SK-N-SH (cell line): Measurements from ENCODE around the gene SH3BP1. TPM values are rescaled to one million over a fixed set of nuclear protein-coding genes. Genes with fewer than 3 reads are reported as not detected.

Experiments used
- CTCF ChIA-PET: fragments of 300-600, 350-600 bp; formaldehyde crosslinking; extraction: SDS; loops from one replicate; lab custom pipeline; 2021; lab: Yijun Ruan, JAX
- POLR2A ChIA-PET: fragments of 350-600 bp; sonication (Branson Sonifier 250); formaldehyde crosslinking; extraction: SDS; loops from one replicate; lab custom pipeline; 2020; ENCODE audit warnings: antibody characterized with exemption, inconsistent platforms; lab: Yijun Ruan, JAX
- DNase-seq: peaks from one replicate; pipeline ENCODE4 v3.0.0; 2012
- H2AFZ ChIP-seq: fragments of 200-600 bp; sonication (generic); 2 replicates; pipeline ENCODE4 v1.8.1; 2016; ENCODE audit warnings: antibody characterized with exemption, mild to moderate bottlenecking, low read depth
- H3F3A ChIP-seq: fragments of 200-600 bp; sonication (generic); replicated peaks from 2 replicates; pipeline ENCODE3; 2016; ENCODE audit warnings: antibody characterized with exemption, mild to moderate bottlenecking; ENCODE audit not compliant: insufficient read depth
- H3K27ac ChIP-seq, 2 experiments: fragments of 200-500 bp in 1 of 2; fragments of 200-600 bp in 1 of 2; sonication (Bioruptor generic) in 1 of 2; sonication (generic), shearing (Covaris generic) in 1 of 2; 2 replicates each; pipeline versions ENCODE4 v1.5.1 to v1.6.1; 2014 to 2016; ENCODE audit warnings: low read depth in 2 of 2, inconsistent platforms in 1 of 2, low read length in 1 of 2, mild to moderate bottlenecking in 1 of 2, mixed read lengths in 1 of 2
- H3K27me3 ChIP-seq: fragments of 200-600 bp; sonication (generic), shearing (Covaris generic); 2 replicates; pipeline ENCODE4 v1.6.1; 2016; ENCODE audit warnings: mixed run types; ENCODE audit not compliant: insufficient read depth
- H3K36me3 ChIP-seq, 2 experiments: fragments of 200-500 bp in 1 of 2; fragments of 200-600 bp in 1 of 2; sonication (Bioruptor generic) in 1 of 2; sonication (generic) in 1 of 2; replicated peaks in 1 of 2; 2 replicates each; pipeline versions ENCODE3 to v1.5.1; 2014 to 2016; ENCODE audit warnings: low read length in 1 of 2, mild to moderate bottlenecking in 1 of 2; ENCODE audit not compliant: insufficient read depth in 2 of 2, control insufficient read depth in 1 of 2
- H3K4me1 ChIP-seq, 2 experiments: fragments of 200-500 bp in 1 of 2; fragments of 200-600 bp in 1 of 2; sonication (Bioruptor generic) in 1 of 2; sonication (generic), shearing (Covaris generic) in 1 of 2; 2 replicates each; pipeline versions ENCODE4 v1.5.1 to v1.6.1; 2014 to 2016; ENCODE audit warnings: low read depth in 1 of 2, low read length in 1 of 2, mixed run types in 1 of 2; ENCODE audit not compliant: insufficient read depth in 2 of 2, control insufficient read depth in 1 of 2
- H3K4me2 ChIP-seq: fragments of 200-600 bp; sonication (generic), shearing (Covaris generic); 2 replicates; pipeline ENCODE4 v1.6.1; 2017; ENCODE audit warnings: mixed run types
- H3K4me3 ChIP-seq, 2 experiments: fragments of 200-500 bp in 1 of 2; fragments of 200-600 bp in 1 of 2; sonication (Bioruptor generic) in 1 of 2; sonication (generic), shearing (Covaris generic) in 1 of 2; 2 replicates each; pipeline versions ENCODE4 v1.5.1 to v1.8.1; 2014 to 2016; ENCODE audit warnings: low read depth in 2 of 2, inconsistent platforms in 1 of 2, low read length in 1 of 2, mild to moderate bottlenecking in 1 of 2, mixed read lengths in 1 of 2, moderate library complexity in 1 of 2
- H3K79me2 ChIP-seq: fragments of 200-600 bp; sonication (generic); 2 replicates; pipeline ENCODE4 v1.8.1; 2017; ENCODE audit warnings: mild to moderate bottlenecking; ENCODE audit not compliant: insufficient read depth
- H3K9ac ChIP-seq: fragments of 200-600 bp; sonication (generic); 2 replicates; pipeline ENCODE4 v1.6.1; 2017; ENCODE audit warnings: mixed run types
- H3K9me2 ChIP-seq: fragments of 200-600 bp; sonication (generic); 2 replicates; pipeline ENCODE4 v1.6.1; 2017; ENCODE audit warnings: mixed run types
- H3K9me3 ChIP-seq: fragments of 200-600 bp; sonication (generic); 2 replicates; pipeline ENCODE4 v1.6.1; 2017; ENCODE audit warnings: mixed run types, mild to moderate bottlenecking, moderate library complexity
- H4K20me1 ChIP-seq: fragments of 200-600 bp; sonication (generic); 2 replicates; pipeline ENCODE4 v1.6.1; 2017; ENCODE audit warnings: mild to moderate bottlenecking, mixed run types; ENCODE audit not compliant: insufficient read depth
- EZH2phosphoT487 ChIP-seq: fragments of 200-600 bp; sonication (generic); IDR thresholded peaks from 2 replicates; pipeline ENCODE4 v1.6.1; 2017; ENCODE audit warnings: low read depth, mixed run types, mild to moderate bottlenecking, antibody characterized with exemption, moderate library complexity, borderline replicate concordance
- FOXM1 ChIP-seq: IDR thresholded peaks from 2 replicates; pipeline ENCODE4 v1.4.0; 2012; ENCODE audit warnings: low read depth, mild to moderate bottlenecking
- GABPA ChIP-seq: IDR thresholded peaks from 2 replicates; pipeline ENCODE4 v1.4.0; 2012; ENCODE audit warnings: low read depth, mild to moderate bottlenecking
- MAX ChIP-seq: IDR thresholded peaks from 2 replicates; pipeline ENCODE4 v1.4.0; 2012; ENCODE audit warnings: low read depth
- MEF2A ChIP-seq: IDR thresholded peaks from 2 replicates; pipeline ENCODE4 v1.4.0; 2012; ENCODE audit warnings: low read depth, borderline replicate concordance
- POLR2AphosphoS5 ChIP-seq: IDR thresholded peaks from 2 replicates; pipeline ENCODE4 v1.6.1; 2012; ENCODE audit warnings: low read depth, low read length
- REST ChIP-seq: IDR thresholded peaks from 2 replicates; pipeline ENCODE4 v1.6.1; 2012; ENCODE audit warnings: mild to moderate bottlenecking, low read depth, low read length, moderate library complexity
- TAF1 ChIP-seq: IDR thresholded peaks from 2 replicates; pipeline ENCODE4 v1.6.1; 2012; ENCODE audit warnings: low read depth, mild to moderate bottlenecking, low read length, moderate library complexity, borderline replicate concordance
- TEAD4 ChIP-seq: IDR thresholded peaks from 2 replicates; pipeline ENCODE4 v1.4.0; 2012; ENCODE audit warnings: mild to moderate bottlenecking, borderline replicate concordance; ENCODE audit not compliant: insufficient read depth
- WGBS: methylation state at CpG from one replicate; pipeline ENCODE4 v1.1.6; 2017; ENCODE audit warnings: low lambda C conversion rate; 5-methylcytosine and 5-hydroxymethylcytosine counted together
- polyA plus RNA-seq, 3 experiments: library from polyadenylated mRNA; depleted of rRNA; stranded (reverse); fragments of >200 nt; gene quantifications; 2 replicates each; pipeline ENCODE4 v1.2.3, GENCODE V29; 2012
- TF ChIP-seq, protein P1 (sequence below): IDR thresholded peaks from 2 replicates; pipeline ENCODE4; 2012

The SH3BP1 gene
- polyA plus RNA-seq, 1 of the 3 experiments (the other 2 are of a cell fraction), result 8.9 TPM

DNA sequence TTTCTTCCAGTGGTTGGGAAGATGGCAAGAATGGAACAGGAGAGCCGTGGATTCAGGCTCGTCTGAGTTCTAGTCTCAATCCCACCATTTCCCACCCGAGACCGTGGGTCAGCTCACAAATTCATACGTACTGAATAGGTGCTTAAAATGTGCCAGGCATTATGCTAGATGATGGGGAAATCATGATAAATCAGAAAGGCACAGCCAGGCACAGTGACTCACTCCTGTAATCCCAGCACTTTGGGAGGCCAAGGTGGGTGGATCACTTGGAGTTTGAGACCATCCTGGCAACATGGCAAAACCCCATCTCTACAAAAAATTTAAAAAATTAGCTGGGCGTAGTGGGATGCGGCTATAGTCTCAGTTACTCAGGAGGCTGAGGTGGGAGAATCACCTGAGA, 64.4 kb downstream of the SH3BP1 start:
- Histone ChIP-seq H3K9me2 (no peaks in the 10 kb centered on the region), H3K27me3 (no peaks in the 10 kb centered on the region), H3K4me2 (no peak overlapping the region), H3K4me1 (no peaks in the 10 kb centered on the region), H3K9me3 (no peaks in the 10 kb centered on the region), H3K36me3 (peaks cover 0 to 9% of the 10 kb centered on the region in 2 experiments), H3K79me2 (peaks cover 5% of the 10 kb centered on the region; the same call in 1 of the 2 replicates), H3K27ac (no peak overlapping the region), H4K20me1 (no peaks in the 10 kb centered on the region), H3K4me3 (no peak overlapping the region), H3F3A (no peaks in the 10 kb centered on the region), H2AFZ (no peak overlapping the region), H3K9ac (no peak overlapping the region)
- TF ChIP-seq, protein P1, sequence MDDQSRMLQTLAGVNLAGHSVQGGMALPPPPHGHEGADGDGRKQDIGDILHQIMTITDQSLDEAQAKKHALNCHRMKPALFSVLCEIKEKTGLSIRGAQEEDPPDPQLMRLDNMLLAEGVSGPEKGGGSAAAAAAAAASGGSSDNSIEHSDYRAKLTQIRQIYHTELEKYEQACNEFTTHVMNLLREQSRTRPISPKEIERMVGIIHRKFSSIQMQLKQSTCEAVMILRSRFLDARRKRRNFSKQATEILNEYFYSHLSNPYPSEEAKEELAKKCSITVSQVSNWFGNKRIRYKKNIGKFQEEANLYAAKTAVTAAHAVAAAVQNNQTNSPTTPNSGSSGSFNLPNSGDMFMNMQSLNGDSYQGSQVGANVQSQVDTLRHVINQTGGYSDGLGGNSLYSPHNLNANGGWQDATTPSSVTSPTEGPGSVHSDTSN, result no peak
- TF ChIP-seq MAX (no peak), POLR2AphosphoS5 (no peak), EZH2phosphoT487 (no peak), GABPA (no peak), MEF2A (no peak)
- CTCF ChIA-PET, result interaction anchor here (1.2 to 1.6 kb wide), 2 partner anchors 23 to 61 kb away, joined by 5 read pairs; no protein-coding TSS in a partner anchor
- DNase-seq, result no peak
- POLR2A ChIA-PET, result no interaction called here
- 84% methylated on average over 7 of the region's 7 CpGs for WGBS

- Histone ChIP-seq H3K4me1 (no peaks in the 10 kb centered on the region), H4K20me1 (no peaks in the 10 kb centered on the region), H3K9me3 (no peaks in the 10 kb centered on the region), H3K9me2 (no peaks in the 10 kb centered on the region), H3K27ac (no peak overlapping the region), H3K36me3 (peaks cover 0 to 9% of the 10 kb centered on the region in 2 experiments), H3K4me3 (no peak overlapping the region), H3K9ac (no peak overlapping the region), H3K4me2 (no peak overlapping the region), H3K27me3 (no peaks in the 10 kb centered on the region), H2AFZ (no peak overlapping the region), H3K79me2 (no peaks in the 10 kb centered on the region), H3F3A (no peaks in the 10 kb centered on the region)
- 100% methylated on average over 3 of the region's 3 CpGs for WGBS
- POLR2A ChIA-PET, result no interaction called here
- CTCF ChIA-PET, result interaction anchor here (1.6 kb wide), 1 partner anchor 62 kb away, joined by 5 read pairs; no protein-coding TSS in a partner anchor
- no peak for TF ChIP-seq TAF1
- no peak for TF ChIP-seq REST
- no peak for TF ChIP-seq TEAD4
- TF ChIP-seq FOXM1, result no peak
- TF ChIP-seq POLR2AphosphoS5, result no peak
- no peak for DNase-seq
Observed at GRCh38 chr22:37704645-37705044, 65.2 kb downstream of the SH3BP1 start.
